Lung (tissue), 12 donors: ENCODE results near the gene DNAJC13. TPM values are rescaled to one million over a fixed set of nuclear protein-coding genes. Genes with fewer than 3 reads are reported as not detected.

Experiments used
- ATAC-seq: fragments of 200-7000 bp; cut with Tn5 transposase; one replicate; pipeline ENCODE4 v1.9.1; 2020; ENCODE audit warnings: moderate number of reproducible peaks; ENCODE audit not compliant: insufficient read depth, low FRiP score
- DNase-seq, 3 donors: peaks; one replicate each; pipeline ENCODE4 v3.0.0-alpha.2; 2013 to 2017
- H3K27ac ChIP-seq, 2 donors: one replicate each; pipeline ENCODE4 v1.5.1; 2013; ENCODE audit warnings: mild to moderate bottlenecking in 2 of 2, moderate library complexity in 2 of 2, control low read depth in 1 of 2, inconsistent platforms in 1 of 2, low read depth in 1 of 2, low read length in 1 of 2
- H3K27me3 ChIP-seq, 3 donors: one replicate each; pipeline ENCODE4 v1.5.1; 2013; ENCODE audit warnings: low read length in 2 of 3; ENCODE audit not compliant: control insufficient read depth in 3 of 3, insufficient read depth in 3 of 3
- H3K36me3 ChIP-seq, 4 donors: one replicate each; pipeline ENCODE4 v1.5.1; 2013; ENCODE audit warnings: low read length in 4 of 4, mild to moderate bottlenecking in 1 of 4, moderate library complexity in 1 of 4; ENCODE audit not compliant: control insufficient read depth in 4 of 4, insufficient read depth in 4 of 4
- H3K4me1 ChIP-seq, 5 donors: one replicate each; pipeline ENCODE4 v1.5.1; 2013; ENCODE audit warnings: low read length in 5 of 5, mild to moderate bottlenecking in 2 of 5, moderate library complexity in 1 of 5; ENCODE audit not compliant: control insufficient read depth in 5 of 5, insufficient read depth in 5 of 5
- H3K4me3 ChIP-seq: one replicate; pipeline ENCODE4 v1.5.1; 2013; ENCODE audit warnings: mild to moderate bottlenecking, control low read depth, moderate library complexity
- H3K9ac ChIP-seq, 2 donors: one replicate each; pipeline ENCODE4 v1.5.1; 2013; ENCODE audit warnings: low read length in 2 of 2, control low read depth in 1 of 2; ENCODE audit not compliant: insufficient read depth in 1 of 2
- H3K9me3 ChIP-seq, 4 donors: one replicate each; pipeline ENCODE4 v1.5.1; 2013; ENCODE audit warnings: low read length in 3 of 4, mild to moderate bottlenecking in 1 of 4, moderate library complexity in 1 of 4; ENCODE audit not compliant: control insufficient read depth in 4 of 4, insufficient read depth in 3 of 4
- WGBS, 2 donors: extraction: QIAGEN DNeasy Blood & Tissue Kit; methylation state at CpG; one replicate each; pipeline ENCODE4 v1.1.7; 2013; 5-methylcytosine and 5-hydroxymethylcytosine counted together
- polyA plus RNA-seq, 2 donors: library from polyadenylated mRNA; stranded (reverse); fragments of 200-250 nt; gene quantifications; one replicate each; pipeline ENCODE4 v1.2.1, GENCODE V29; 2013
- total RNA-seq, 2 donors: library from RNA; depleted of rRNA in 1 of 2; stranded (reverse); fragments of >200 nt in 1 of 2; gene quantifications; one replicate each; pipeline ENCODE4 v1.2.1, GENCODE V29; 2014 to 2021
- TF ChIP-seq, protein P1 (sequence below): IDR thresholded peaks from 2 replicates; pipeline ENCODE4 v1.5.1; 2012; ENCODE audit warnings: mild to moderate bottlenecking; ENCODE audit errors: control extremely low read depth, extremely low read depth
- donor health status: control.
- donor health status: control.
- donor health status: Bipolar disorder and iron deficiency.
- donor health status: healthy.
- donor health status: DM: yes; HTN: yes; CAD: no.

DNAJC13 gene
- total and polyA plus RNA-seq, 4 donors, result 6.7 to 132 (median 23.5) TPM

DNA sequence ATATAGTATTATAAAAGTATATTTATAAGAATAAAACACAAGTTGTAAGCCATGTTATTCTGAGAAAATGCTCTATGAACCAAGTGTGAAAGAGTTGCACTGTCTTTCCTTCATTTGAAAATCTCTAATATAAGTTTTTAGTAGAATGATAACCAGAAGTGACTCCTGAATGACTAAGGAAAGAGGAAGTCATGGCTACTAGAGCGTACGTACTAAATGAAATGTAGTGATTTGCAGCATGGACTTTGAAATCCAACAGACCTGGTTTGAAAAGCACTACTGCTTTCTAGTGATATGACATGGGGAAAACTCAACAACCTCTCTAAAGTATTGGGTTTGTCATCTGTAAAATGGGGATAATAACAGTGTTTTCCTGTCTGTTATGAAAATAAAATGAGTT is 10.3 kb upstream of the DNAJC13 start:
- no peak overlapping the region for H3K4me3 ChIP-seq
- no peak for ATAC-seq
- TF ChIP-seq, protein P1, sequence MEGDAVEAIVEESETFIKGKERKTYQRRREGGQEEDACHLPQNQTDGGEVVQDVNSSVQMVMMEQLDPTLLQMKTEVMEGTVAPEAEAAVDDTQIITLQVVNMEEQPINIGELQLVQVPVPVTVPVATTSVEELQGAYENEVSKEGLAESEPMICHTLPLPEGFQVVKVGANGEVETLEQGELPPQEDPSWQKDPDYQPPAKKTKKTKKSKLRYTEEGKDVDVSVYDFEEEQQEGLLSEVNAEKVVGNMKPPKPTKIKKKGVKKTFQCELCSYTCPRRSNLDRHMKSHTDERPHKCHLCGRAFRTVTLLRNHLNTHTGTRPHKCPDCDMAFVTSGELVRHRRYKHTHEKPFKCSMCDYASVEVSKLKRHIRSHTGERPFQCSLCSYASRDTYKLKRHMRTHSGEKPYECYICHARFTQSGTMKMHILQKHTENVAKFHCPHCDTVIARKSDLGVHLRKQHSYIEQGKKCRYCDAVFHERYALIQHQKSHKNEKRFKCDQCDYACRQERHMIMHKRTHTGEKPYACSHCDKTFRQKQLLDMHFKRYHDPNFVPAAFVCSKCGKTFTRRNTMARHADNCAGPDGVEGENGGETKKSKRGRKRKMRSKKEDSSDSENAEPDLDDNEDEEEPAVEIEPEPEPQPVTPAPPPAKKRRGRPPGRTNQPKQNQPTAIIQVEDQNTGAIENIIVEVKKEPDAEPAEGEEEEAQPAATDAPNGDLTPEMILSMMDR, result no peak
- H3K9ac ChIP-seq, result no peak overlapping the region
- no peaks in the 10 kb centered on the region for H3K27me3 ChIP-seq
- no peak for DNase-seq
- WGBS, 2 donors, result 22 to 72% methylated on average over 2 of the region's 2 CpGs
- no peak overlapping the region for H3K27ac ChIP-seq
- no peaks in the 10 kb centered on the region for H3K36me3 ChIP-seq
- no peaks in the 10 kb centered on the region for H3K9me3 ChIP-seq
- H3K4me1 ChIP-seq, result peaks cover 0 to 21% (median 7%) of the 10 kb centered on the region in 5 donors

DNA sequence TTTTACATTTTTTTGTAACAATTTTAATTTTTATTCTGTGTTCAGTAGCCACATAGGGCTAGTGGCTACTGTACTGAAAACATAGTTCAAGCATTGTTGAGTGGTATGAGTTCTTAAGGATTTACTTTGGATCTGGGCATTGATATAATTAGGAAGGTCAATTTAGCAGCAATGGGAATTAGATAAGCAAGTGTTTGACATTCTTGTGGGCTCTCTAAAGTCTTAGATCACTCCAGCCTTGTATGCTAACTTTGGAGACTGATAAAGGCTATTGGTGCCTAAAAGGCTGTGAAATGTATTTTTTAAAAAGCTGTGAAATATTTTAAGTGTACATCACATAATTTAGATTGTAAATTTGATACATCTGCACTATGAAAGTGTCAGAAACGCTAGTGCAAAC is 2.5 kb upstream of the DNAJC13 start:
- DNase-seq (no peak), ATAC-seq (no peak)
- peaks cover 0 to 4% (median 0%) of the 10 kb centered on the region in 4 donors for H3K36me3 ChIP-seq
- H3K4me1 ChIP-seq, result peaks cover 0 to 14% (median 0%) of the 10 kb centered on the region in 5 donors
- WGBS, 2 donors, result 76 to 85% methylated on average over 1 of the region's 1 CpG
- H3K27me3 ChIP-seq, result no peaks in the 10 kb centered on the region
- no peaks in the 10 kb centered on the region for H3K9me3 ChIP-seq
- H3K27ac ChIP-seq, result no peak overlapping the region
- no peak overlapping the region for H3K9ac ChIP-seq
- H3K4me3 ChIP-seq, result no peak overlapping the region
- TF ChIP-seq, protein P1, result no peak

DNA sequence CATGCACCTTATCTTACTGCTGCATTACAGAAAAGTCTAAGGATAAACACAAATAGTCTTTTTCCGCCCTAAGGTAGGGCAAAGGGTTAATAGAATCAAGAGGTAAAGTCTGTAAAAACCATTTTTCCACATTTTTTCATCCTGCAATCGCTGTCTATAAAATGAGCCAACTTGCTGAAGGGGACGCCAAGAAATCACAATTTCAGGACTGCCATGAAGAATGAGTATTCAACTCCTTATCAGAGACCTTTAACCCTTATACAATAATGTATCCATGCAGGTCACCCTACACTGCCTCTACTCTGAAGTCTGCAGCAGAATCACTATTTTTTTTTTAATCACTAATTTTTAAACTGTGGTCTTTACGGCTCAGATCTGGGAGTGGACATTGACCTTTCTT is 1.1 kb upstream of the DNAJC13 start:
- ATAC-seq, result no peak
- Histone ChIP-seq H3K9me3 (no peaks in the 10 kb centered on the region), H3K27me3 (no peaks in the 10 kb centered on the region), H3K27ac (no peak overlapping the region), H3K36me3 (peaks cover 0 to 4% (median 0%) of the 10 kb centered on the region in 4 donors), H3K4me3 (no peak overlapping the region), H3K9ac (no peak overlapping the region), H3K4me1 (peaks cover 0 to 18% (median 0%) of the 10 kb centered on the region in 5 donors)
- TF ChIP-seq, protein P1, result no peak
- WGBS, 2 donors, result 86 to 88% methylated on average over 4 of the region's 4 CpGs
- DNase-seq, result no peak

DNA sequence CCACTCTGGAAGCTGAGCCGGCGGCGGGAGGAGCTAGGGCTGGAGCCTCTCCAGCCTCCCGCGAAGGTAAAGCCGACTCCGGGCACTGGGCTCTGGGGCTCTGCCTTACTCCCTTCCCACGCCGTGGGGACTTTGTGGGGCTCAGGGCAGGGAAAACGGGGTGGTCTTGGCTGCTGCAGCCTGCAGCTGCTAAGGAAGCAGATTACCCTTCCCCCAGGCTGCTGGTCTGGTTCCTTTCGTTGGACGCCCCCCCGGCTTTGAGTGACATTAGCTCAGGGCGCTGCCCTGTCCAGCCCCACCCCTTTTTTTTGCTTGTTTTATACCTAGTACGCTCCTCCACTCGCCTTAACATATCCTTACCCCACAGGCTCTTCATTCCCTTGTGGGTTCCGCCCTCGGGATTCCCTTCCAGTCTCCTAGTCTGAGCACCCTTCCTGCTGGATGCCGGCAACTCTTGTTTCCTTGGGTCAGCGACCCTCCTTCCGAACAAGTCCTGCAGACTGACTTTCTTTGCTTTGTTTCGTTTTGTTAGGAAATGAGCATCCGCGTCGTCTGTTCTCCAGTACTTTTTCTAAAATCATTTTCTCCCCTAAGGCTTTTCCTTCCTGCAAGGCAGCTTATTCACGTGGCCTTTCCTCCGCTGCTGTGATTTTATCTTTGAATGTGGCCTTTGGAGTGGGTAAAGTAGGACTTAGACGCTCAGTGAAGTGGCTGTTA is 551 bp downstream of the DNAJC13 start:
- no peaks in the 10 kb centered on the region for H3K9me3 ChIP-seq
- H3K27me3 ChIP-seq, result no peaks in the 10 kb centered on the region
- H3K36me3 ChIP-seq, result peaks cover 0 to 6% (median 0%) of the 10 kb centered on the region in 4 donors
- peak overlapping the region; percentile 91 to 93 for H3K27ac ChIP-seq
- H3K9ac ChIP-seq, result peak overlapping the region; percentile 69 to 88
- peak; percentile 73 to 83 (median 81) for DNase-seq
- TF ChIP-seq, protein P1, result no peak
- 1% methylated on average over 26 to 28 of the region's 28 CpGs for WGBS, 2 donors
- peak; percentile 48 for ATAC-seq
- H3K4me3 ChIP-seq, result peak overlapping the region; percentile 99
- H3K4me1 ChIP-seq, result peaks cover 0 to 18% (median 4%) of the 10 kb centered on the region in 5 donors
